Left lung (tissue), 10 donors: Measurements from ENCODE around the gene ZNF827. TPM values are rescaled to one million over a fixed set of nuclear protein-coding genes. Genes with fewer than 3 reads are reported as not detected.

Experiments
- ATAC-seq: fragments of 200-7000 bp; cut with Tn5 transposase; one replicate; pipeline ENCODE4 v1.9.1; 2020; ENCODE audit warnings: moderate library complexity
- DNase-seq, 4 donors: peaks; one replicate each; pipeline ENCODE4 v3.0.0-alpha.2; 2013 to 2020
- H3K27ac ChIP-seq, 2 donors: fragments of 200-600 bp; sonication (generic) in 1 of 2; one replicate each; pipeline versions ENCODE4 v1.5.0 to v1.8.0; 2020 to 2021
- H3K27me3 ChIP-seq, 2 donors: fragments of 200-600 bp; sonication (generic) in 1 of 2; one replicate each; pipeline versions ENCODE4 v1.5.0 to v1.8.0; 2020 to 2021
- H3K36me3 ChIP-seq, 2 donors: fragments of 200-600 bp; sonication (generic) in 1 of 2; one replicate each; pipeline versions ENCODE4 v1.5.0 to v1.8.0; 2020 to 2021
- H3K4me1 ChIP-seq, 2 donors: fragments of 200-600 bp; one replicate each; pipeline ENCODE4 v1.8.0; 2021
- H3K4me3 ChIP-seq, 2 donors: fragments of 200-600 bp; sonication (generic) in 1 of 2; one replicate each; pipeline versions ENCODE4 v1.5.0 to v1.8.0; 2020 to 2021; ENCODE audit warnings: mild to moderate bottlenecking in 1 of 2
- H3K9me3 ChIP-seq, 2 donors: fragments of 200-600 bp; sonication (generic) in 1 of 2; one replicate each; pipeline versions ENCODE4 v1.5.0 to v1.8.0; 2020 to 2021
- CTCF ChIP-seq, 2 donors: fragments of 200-600 bp; sonication (generic) in 1 of 2; IDR thresholded peaks; one replicate each; pipeline versions ENCODE4 v1.5.0 to v1.8.0; 2021; ENCODE audit warnings: antibody characterized with exemption in 2 of 2
- intact Hi-C, 2 donors: fragments of 100-400 bp; cut with DNase I; formaldehyde crosslinking; loops; one replicate each; pipeline versions ENCODE4 v1.11.2 to v1.14.2; 2022
- polyA plus RNA-seq, 6 donors: library from polyadenylated mRNA; unstranded; fragments of 120-200 nt; gene quantifications; one replicate each; pipeline ENCODE4 v1.2.1, GENCODE V29; 2013; ENCODE audit not compliant: insufficient read length in 6 of 6
- total RNA-seq, 2 donors: library from RNA; stranded (reverse); fragmentation: NEBNext Ultra II Directional; extraction: Animal tissue kit (Norgen Biotek cat#: 25700); gene quantifications; one replicate each; pipeline ENCODE4 v1.2.1, GENCODE V29; 2021
- donor health status: DM: no; HTN: yes; CAD: no.
- donor health status: DM: no; HTN: no; CAD: no.

The ZNF827 gene
- total and polyA plus RNA-seq, 8 donors = 9.2 to 35.7 (median 32.7) TPM

GRCh38 chr4:145937971-145938611 lies 532 bp downstream of the ZNF827 start:
- TF ChIP-seq CTCF (IDR thresholded peaks at IDR 0.05) = no peak
- H3K9me3 ChIP-seq = no peaks in the 10 kb centered on the region
- intact Hi-C loops = no loop called here
- peak overlapping the region; percentile 85 to 95 for H3K27ac ChIP-seq
- peaks cover 0 to 46% of the 10 kb centered on the region in 2 donors for H3K27me3 ChIP-seq
- DNase-seq = peak in 2 of 4 donors; percentile 48 to 55
- peak overlapping the region; percentile 65 to 67 for H3K4me3 ChIP-seq
- peaks cover 6 to 24% of the 10 kb centered on the region in 2 donors for H3K4me1 ChIP-seq
- ATAC-seq = peak; percentile 13
- no peaks in the 10 kb centered on the region for H3K36me3 ChIP-seq

GRCh38 chr4:145936997-145937901 lies 1.4 kb downstream of the ZNF827 start:
- Histone ChIP-seq H3K4me3 (peak overlapping the region; percentile 65 to 67), H3K4me1 (peaks cover 6 to 24% of the 10 kb centered on the region in 2 donors), H3K27ac (peak overlapping the region; percentile 85 to 95), H3K9me3 (no peaks in the 10 kb centered on the region), H3K27me3 (peaks cover 0 to 46% of the 10 kb centered on the region in 2 donors), H3K36me3 (no peaks in the 10 kb centered on the region)
- ATAC-seq = peak; percentile 58
- no peak for TF ChIP-seq CTCF (IDR thresholded peaks at IDR 0.05)
- DNase-seq = peak; percentile 70 to 87 (median 78)
- intact Hi-C loops = no loop called here

- ATAC-seq (peak; percentile 71), DNase-seq (peak; percentile 73 to 85 (median 81))
- H3K9me3 ChIP-seq = no peaks in the 10 kb centered on the region
- TF ChIP-seq CTCF (IDR thresholded peaks at IDR 0.05) = no peak
- peaks cover 6 to 24% of the 10 kb centered on the region in 2 donors for H3K4me1 ChIP-seq
- no peaks in the 10 kb centered on the region for H3K36me3 ChIP-seq
- peaks cover 0 to 46% of the 10 kb centered on the region in 2 donors for H3K27me3 ChIP-seq
- peak overlapping the region; percentile 85 to 95 for H3K27ac ChIP-seq
- peak overlapping the region; percentile 65 to 67 for H3K4me3 ChIP-seq
- intact Hi-C loops = no loop called here
These were observed 2.3 kb downstream of the ZNF827 start for GRCh38 chr4:145936142-145936996.

- peak in 3 of 4 donors; percentile 18 to 54 (median 40) for DNase-seq
- Histone ChIP-seq H3K27ac (peak overlapping the region; percentile 85 to 95), H3K27me3 (peaks cover 0 to 46% of the 10 kb centered on the region in 2 donors), H3K4me3 (peak overlapping the region; percentile 65 to 67), H3K36me3 (no peaks in the 10 kb centered on the region), H3K4me1 (peaks cover 6 to 24% of the 10 kb centered on the region in 2 donors), H3K9me3 (no peaks in the 10 kb centered on the region)
- peak; percentile 6 for ATAC-seq
- no peak for TF ChIP-seq CTCF (IDR thresholded peaks at IDR 0.05)
- intact Hi-C loops = no loop called here
These were observed 3.1 kb downstream of the ZNF827 start for GRCh38 chr4:145935253-145936141.
